Skeletal muscle satellite cell (primary cell): ENCODE results near the gene ZDHHC14.
"Not testable (repeated sequence)": the region's sequence is repeated elsewhere in the genome, so short reads cannot be mapped to it uniquely, and the experiment has no call there.

ENCODE experiments used
- H3K27me3 ChIP-seq: 2 replicates; pipeline ENCODE4 v1.7.0; 2013; ENCODE audit warnings: low read length; ENCODE audit not compliant: control insufficient read depth, insufficient read depth
- H3K36me3 ChIP-seq: 2 replicates; pipeline ENCODE4 v1.7.0; 2013; ENCODE audit warnings: mild to moderate bottlenecking, control low read depth, low read length; ENCODE audit not compliant: insufficient read depth
- H3K4me1 ChIP-seq: 2 replicates; pipeline ENCODE4 v1.7.0; 2013; ENCODE audit warnings: low read length; ENCODE audit not compliant: control insufficient read depth, insufficient read depth
- H3K4me2 ChIP-seq: 2 replicates; pipeline ENCODE4 v1.7.0; 2013; ENCODE audit warnings: mild to moderate bottlenecking, low read length
- H3K4me3 ChIP-seq: 2 replicates; pipeline ENCODE4 v1.7.0; 2013; ENCODE audit warnings: low read length
- H3K9ac ChIP-seq: 2 replicates; pipeline ENCODE4 v1.7.0; 2013; ENCODE audit warnings: mild to moderate bottlenecking, low read depth, low read length, moderate library complexity
- H3K9me3 ChIP-seq: replicated peaks from 2 replicates; pipeline ENCODE4 v1.7.0; 2013; ENCODE audit warnings: mild to moderate bottlenecking, control low read depth, low read length

ZDHHC14 gene

DNA sequence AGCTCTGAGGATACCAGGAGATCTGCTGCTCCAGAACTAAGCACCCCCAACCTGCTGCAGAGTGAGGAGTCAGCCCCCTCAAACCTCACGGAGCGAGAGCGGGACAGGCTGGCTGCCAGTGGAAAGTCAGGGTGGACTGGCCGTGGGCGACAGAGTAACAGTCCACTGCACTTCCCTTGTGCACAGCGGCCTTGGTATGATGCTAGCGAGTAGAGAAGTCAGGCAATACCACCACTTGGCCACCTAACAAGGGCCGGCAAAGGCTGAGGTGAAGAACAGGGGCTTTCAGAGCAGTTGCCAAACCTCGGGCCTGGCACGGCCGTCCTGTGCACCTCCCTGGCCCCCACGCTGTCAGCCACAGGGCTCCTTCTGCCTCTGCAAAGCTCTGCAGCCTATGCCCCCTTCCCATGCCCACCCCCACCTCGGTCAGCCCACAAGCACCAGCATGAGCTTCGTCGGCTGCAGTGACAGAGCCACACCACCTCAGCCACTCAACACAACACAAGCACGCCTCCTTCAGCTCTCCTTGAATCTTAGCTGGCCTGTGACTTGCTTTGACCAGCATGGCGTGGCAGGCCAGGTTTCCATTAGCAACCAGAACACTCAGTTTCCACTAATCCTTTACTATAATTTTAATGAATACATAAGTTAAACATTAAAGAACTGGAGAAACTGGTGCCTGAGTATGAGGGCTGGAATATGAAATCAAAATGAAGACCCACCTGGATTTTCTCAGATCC lies 314.5 kb downstream of the ZDHHC14 start:
- Histone ChIP-seq H3K36me3 (no peaks in the 10 kb centered on the region), H3K4me1 (peaks cover 4% of the 10 kb centered on the region), H3K9me3 (no peaks in the 10 kb centered on the region), H3K4me3 (no peak overlapping the region), H3K27me3 (peaks cover 38% of the 10 kb centered on the region), H3K9ac (no peak overlapping the region), H3K4me2 (no peak overlapping the region)

DNA sequence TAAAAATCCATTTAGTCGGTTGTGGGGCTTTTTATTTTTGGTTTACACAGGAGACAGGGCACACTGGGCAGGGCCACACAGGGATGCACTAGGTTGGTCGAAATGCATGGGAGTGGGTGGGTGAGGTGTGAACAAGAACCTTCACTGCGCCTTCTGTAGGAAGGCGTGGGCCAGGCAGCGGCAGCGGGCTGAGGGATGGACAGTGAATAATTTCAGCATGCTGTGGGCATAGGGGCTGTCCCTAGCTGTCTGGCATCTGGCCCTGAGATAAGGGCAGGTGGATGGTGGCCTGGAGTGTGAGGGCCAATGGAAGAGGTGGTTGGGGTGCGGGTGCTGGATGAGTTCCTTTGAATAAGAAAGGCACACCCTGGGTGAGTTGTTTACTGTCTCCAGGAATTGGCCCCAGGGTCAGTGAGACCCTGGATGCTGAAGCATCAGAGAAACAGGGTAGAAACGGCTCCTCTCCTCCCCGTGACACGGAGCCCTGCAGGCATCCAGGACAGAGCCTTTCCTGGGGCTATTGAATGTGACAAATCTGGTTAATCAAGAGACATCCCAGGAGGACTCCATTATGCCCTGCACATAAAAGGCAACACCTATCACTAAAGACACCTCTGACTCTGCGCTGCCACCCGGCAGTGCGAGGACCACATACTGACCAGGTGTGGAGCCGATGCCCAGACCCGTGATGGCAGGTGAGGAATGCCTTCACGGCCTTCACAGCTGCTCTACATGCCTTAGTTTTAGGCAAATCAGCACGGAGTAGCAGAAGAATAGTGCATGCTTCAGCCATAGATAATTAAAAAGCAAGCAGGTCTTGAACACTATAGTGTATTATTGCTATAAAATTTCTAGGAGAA lies 319.0 kb downstream of the ZDHHC14 start:
- Histone ChIP-seq H3K4me3 (no peak overlapping the region), H3K9ac (no peak overlapping the region), H3K9me3 (no peaks in the 10 kb centered on the region), H3K4me1 (no peaks in the 10 kb centered on the region), H3K4me2 (no peak overlapping the region), H3K36me3 (no peaks in the 10 kb centered on the region), H3K27me3 (peaks cover 16% of the 10 kb centered on the region)

- not testable (repeated sequence) for H3K9ac ChIP-seq, H3K36me3 ChIP-seq, H3K4me1 ChIP-seq, H3K9me3 ChIP-seq, H3K27me3 ChIP-seq, H3K4me2 ChIP-seq, H3K4me3 ChIP-seq
Measured at GRCh38 chr6:157706351-157706750, 325.4 kb downstream of the ZDHHC14 start.

GRCh38 chr6:157706883-157707282 lies 325.9 kb downstream of the ZDHHC14 start:
- Histone ChIP-seq H3K36me3 (no peaks in the 10 kb centered on the region), H3K9ac (no peak overlapping the region), H3K4me3 (no peak overlapping the region), H3K9me3 (no peaks in the 10 kb centered on the region), H3K4me1 (peaks cover 4% of the 10 kb centered on the region), H3K4me2 (no peak overlapping the region), H3K27me3 (no peaks in the 10 kb centered on the region)

GRCh38 chr6:157707576-157707975 lies 326.6 kb downstream of the ZDHHC14 start:
- H3K4me1 ChIP-seq, result peaks cover 4% of the 10 kb centered on the region
- H3K9me3 ChIP-seq, result no peaks in the 10 kb centered on the region
- no peak overlapping the region for H3K9ac ChIP-seq
- H3K27me3 ChIP-seq, result no peaks in the 10 kb centered on the region
- H3K4me2 ChIP-seq, result no peak overlapping the region
- H3K4me3 ChIP-seq, result no peak overlapping the region
- no peaks in the 10 kb centered on the region for H3K36me3 ChIP-seq

GRCh38 chr6:157708239-157708638 lies 327.2 kb downstream of the ZDHHC14 start:
- H3K4me2 ChIP-seq, result no peak overlapping the region

GRCh38 chr6:157708933-157709332 lies 327.9 kb downstream of the ZDHHC14 start:
- Histone ChIP-seq H3K4me2 (no peak overlapping the region), H3K9ac (no peak overlapping the region), H3K27me3 (peaks cover 10% of the 10 kb centered on the region), H3K4me3 (no peak overlapping the region), H3K4me1 (peaks cover 7% of the 10 kb centered on the region), H3K36me3 (no peaks in the 10 kb centered on the region), H3K9me3 (no peaks in the 10 kb centered on the region)

More at GRCh38 chr6:157708239-157708638, 327.2 kb downstream of the ZDHHC14 start:
- Histone ChIP-seq H3K36me3 (no peaks in the 10 kb centered on the region), H3K9ac (no peak overlapping the region), H3K27me3 (peaks cover 3% of the 10 kb centered on the region), H3K9me3 (no peaks in the 10 kb centered on the region), H3K4me1 (peaks cover 4% of the 10 kb centered on the region), H3K4me3 (no peak overlapping the region)

GRCh38 chr6:157709555-157709954 lies 328.6 kb downstream of the ZDHHC14 start:
- Histone ChIP-seq H3K9me3 (no peaks in the 10 kb centered on the region), H3K4me1 (peaks cover 13% of the 10 kb centered on the region), H3K4me2 (no peak overlapping the region), H3K9ac (no peak overlapping the region), H3K36me3 (no peaks in the 10 kb centered on the region), H3K4me3 (no peak overlapping the region), H3K27me3 (peaks cover 10% of the 10 kb centered on the region)

- no peaks in the 10 kb centered on the region for H3K9me3 ChIP-seq
- no peak overlapping the region for H3K4me3 ChIP-seq
- peaks cover 22% of the 10 kb centered on the region for H3K4me1 ChIP-seq
- H3K4me2 ChIP-seq, result no peak overlapping the region
- no peak overlapping the region for H3K9ac ChIP-seq
- no peaks in the 10 kb centered on the region for H3K36me3 ChIP-seq
- H3K27me3 ChIP-seq, result peaks cover 10% of the 10 kb centered on the region
Measured at GRCh38 chr6:157710604-157711003, 329.6 kb downstream of the ZDHHC14 start.

GRCh38 chr6:157711060-157711459 lies 330.1 kb downstream of the ZDHHC14 start:
- Histone ChIP-seq H3K9ac (no peak overlapping the region), H3K36me3 (no peaks in the 10 kb centered on the region), H3K4me1 (peaks cover 25% of the 10 kb centered on the region), H3K4me3 (no peak overlapping the region), H3K4me2 (no peak overlapping the region), H3K9me3 (no peaks in the 10 kb centered on the region), H3K27me3 (peaks cover 12% of the 10 kb centered on the region)

- Histone ChIP-seq H3K4me1 (peaks cover 29% of the 10 kb centered on the region), H3K4me3 (no peak overlapping the region), H3K27me3 (peaks cover 27% of the 10 kb centered on the region), H3K4me2 (no peak overlapping the region), H3K9ac (no peak overlapping the region), H3K9me3 (no peaks in the 10 kb centered on the region), H3K36me3 (no peaks in the 10 kb centered on the region)
Measured at GRCh38 chr6:157712585-157713295, 331.8 kb downstream of the ZDHHC14 start.
